ENCODE measurements around the gene NKAIN4.

The NKAIN4 gene

GRCh38 chr20:63212393-63212730 lies 41.9 kb downstream of the NKAIN4 start:
- no peak for TF ChIP-seq ZNF274 (IDR thresholded peaks at IDR 0.05; ENCODE audit: low read depth, low read length)
- H3K4me3 ChIP-seq (ENCODE audit: low read length), result no peak overlapping the region

- no peak for TF ChIP-seq ZNF274 (IDR thresholded peaks at IDR 0.05; ENCODE audit: low read depth, low read length)
- H3K4me3 ChIP-seq (ENCODE audit: low read length), result no peak overlapping the region
Observed at GRCh38 chr20:63210011-63210605, 44.2 kb downstream of the NKAIN4 start.

- no peak overlapping the region for H3K4me3 ChIP-seq (ENCODE audit: low read length)
- no peak for TF ChIP-seq ZNF274 (IDR thresholded peaks at IDR 0.05; ENCODE audit: low read depth, low read length)
Observed at GRCh38 chr20:63208346-63208909, 45.8 kb downstream of the NKAIN4 start.

GRCh38 chr20:63206878-63207277 lies 47.4 kb downstream of the NKAIN4 start:
- no peak overlapping the region for H3K4me3 ChIP-seq (ENCODE audit: low read length)
- no peak for TF ChIP-seq ZNF274 (IDR thresholded peaks at IDR 0.05; ENCODE audit: low read depth, low read length)

GRCh38 chr20:63205896-63206295 lies 48.4 kb downstream of the NKAIN4 start:
- TF ChIP-seq ZNF274 (IDR thresholded peaks at IDR 0.05; ENCODE audit: low read depth, low read length), result no peak
- no peak overlapping the region for H3K4me3 ChIP-seq (ENCODE audit: low read length)

- no peak for TF ChIP-seq ZNF274 (IDR thresholded peaks at IDR 0.05; ENCODE audit: low read depth, low read length)
- H3K4me3 ChIP-seq (ENCODE audit: low read length), result no peak overlapping the region
Observed at GRCh38 chr20:63204362-63204761, 49.9 kb downstream of the NKAIN4 start.

GRCh38 chr20:63202811-63203526 lies 51.3 kb downstream of the NKAIN4 start:
- TF ChIP-seq ZNF274 (IDR thresholded peaks at IDR 0.05; ENCODE audit: low read depth, low read length), result no peak
- H3K4me3 ChIP-seq (ENCODE audit: low read length), result no peak overlapping the region

GRCh38 chr20:63202021-63202420 lies 52.2 kb downstream of the NKAIN4 start:
- H3K4me3 ChIP-seq (ENCODE audit: low read length), result no peak overlapping the region
- no peak for TF ChIP-seq ZNF274 (IDR thresholded peaks at IDR 0.05; ENCODE audit: low read depth, low read length)

GRCh38 chr20:63198606-63199005 lies 55.7 kb downstream of the NKAIN4 start:
- no peak for TF ChIP-seq ZNF274 (IDR thresholded peaks at IDR 0.05; ENCODE audit: low read depth, low read length)
- no peak overlapping the region for H3K4me3 ChIP-seq (ENCODE audit: low read length)

GRCh38 chr20:63196768-63197470 lies 57.3 kb downstream of the NKAIN4 start:
- H3K4me3 ChIP-seq (ENCODE audit: low read length), result no peak overlapping the region
- no peak for TF ChIP-seq ZNF274 (IDR thresholded peaks at IDR 0.05; ENCODE audit: low read depth, low read length)

GRCh38 chr20:63194797-63195173 lies 59.5 kb downstream of the NKAIN4 start:
- no peak overlapping the region for H3K4me3 ChIP-seq (ENCODE audit: low read length)
- no peak for TF ChIP-seq ZNF274 (IDR thresholded peaks at IDR 0.05; ENCODE audit: low read depth, low read length)

- H3K4me3 ChIP-seq (ENCODE audit: low read length), result no peak overlapping the region
- no peak for TF ChIP-seq ZNF274 (IDR thresholded peaks at IDR 0.05; ENCODE audit: low read depth, low read length)
Observed at GRCh38 chr20:63194007-63194796, 60.1 kb downstream of the NKAIN4 start.

GRCh38 chr20:63192721-63193120 lies 61.5 kb downstream of the NKAIN4 start:
- TF ChIP-seq ZNF274 (IDR thresholded peaks at IDR 0.05; ENCODE audit: low read depth, low read length), result no peak
- H3K4me3 ChIP-seq (ENCODE audit: low read length), result no peak overlapping the region

- TF ChIP-seq ZNF274 (IDR thresholded peaks at IDR 0.05; ENCODE audit: low read depth, low read length), result no peak
Observed at GRCh38 chr20:63191400-63191799, 62.9 kb downstream of the NKAIN4 start.

More at GRCh38 chr20:63191400-63191799, 62.9 kb downstream of the NKAIN4 start:
- H3K4me3 ChIP-seq (ENCODE audit: low read length), result no peak overlapping the region

Data from GM08714 (cell line).